SKM-1 treated with dmso at 0.1 percent for 144 hours (cell line): ENCODE measurements around the gene RPGR.

Experiments
- DNase-seq: peaks from one replicate; lab custom pipeline; 2025; ENCODE audit not compliant: unreplicated experiment; lab: John Stamatoyannopoulos, UW

RPGR gene

GRCh38 chrX:38332505-38332904, 5.2 kb upstream of the RPGR start:
- DNase-seq: no peak

DNA sequence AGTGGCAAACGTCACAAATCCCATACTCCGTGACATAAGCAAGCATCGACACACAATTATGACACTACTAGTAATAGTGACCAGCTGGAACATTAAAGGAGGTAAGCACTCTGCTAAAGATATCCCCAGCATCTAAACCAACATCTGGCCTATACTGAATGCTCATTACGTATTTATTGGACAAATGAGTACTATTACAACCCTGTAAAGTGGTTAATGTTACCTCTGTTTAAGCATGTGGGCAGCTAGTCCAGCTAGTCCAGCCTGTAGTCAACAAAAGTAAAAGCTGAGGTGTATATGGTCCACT, 419 bp upstream of the RPGR start:
- no peak for DNase-seq

DNA sequence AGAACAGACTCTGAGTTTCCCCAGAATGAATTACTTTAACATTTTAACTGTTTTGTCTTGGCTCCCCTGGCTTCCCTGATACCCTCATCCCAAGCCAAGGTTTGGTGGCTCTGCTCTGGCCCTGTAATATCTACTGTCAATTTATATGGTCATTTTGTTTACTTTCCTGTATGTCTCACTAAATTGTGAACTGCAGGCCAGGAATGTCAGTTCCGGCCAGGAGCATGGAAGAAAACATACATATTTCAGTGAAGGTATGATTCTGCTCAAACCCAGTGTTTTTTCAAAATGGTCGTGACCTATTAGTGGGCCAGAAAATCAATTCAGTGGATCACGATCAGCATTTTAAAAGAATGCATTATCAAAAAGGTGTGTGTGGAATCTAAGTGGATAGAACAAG, 1.2 kb downstream of the RPGR start:
- no peak for DNase-seq

DNA sequence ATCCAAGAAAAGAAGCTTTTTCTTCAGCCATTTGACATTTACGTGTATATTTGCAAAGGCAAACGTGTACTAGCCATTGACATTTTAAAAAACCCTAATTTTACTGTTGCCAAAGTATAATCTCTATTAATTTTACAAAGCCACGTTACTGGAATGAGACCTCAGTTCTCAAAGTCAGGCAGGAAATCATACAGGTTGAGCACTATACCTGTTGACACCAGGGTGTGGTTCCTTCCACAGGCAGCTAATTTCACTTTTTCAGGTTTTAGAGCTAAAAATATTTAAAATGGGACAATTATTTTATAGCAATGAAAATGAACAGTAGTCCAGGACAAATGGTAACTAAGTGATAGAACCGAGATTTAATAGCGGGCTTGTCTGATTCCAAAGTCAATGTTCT, 6.5 kb downstream of the RPGR start:
- no peak for DNase-seq

DNA sequence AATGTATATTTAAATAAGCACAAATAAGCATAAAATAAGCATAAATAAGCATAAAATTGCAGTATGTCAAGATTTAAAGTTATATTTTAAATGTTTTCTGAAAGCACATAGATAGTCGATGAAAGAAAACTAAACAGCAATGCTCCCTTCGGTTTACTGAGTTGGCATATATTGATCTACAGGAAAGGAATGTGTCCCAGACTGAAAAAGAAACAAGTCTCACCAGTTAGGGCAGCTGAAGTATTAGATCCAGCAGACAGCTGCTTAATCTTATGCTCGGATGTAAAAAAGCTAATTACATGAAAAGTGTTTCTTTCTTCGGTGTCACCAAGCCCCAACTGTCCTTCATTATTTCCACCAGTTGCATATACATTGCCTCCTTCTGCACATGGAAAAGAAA, 8.7 kb downstream of the RPGR start:
- DNase-seq: no peak

- no peak for DNase-seq
Measured at GRCh38 chrX:38318196-38318595, 9.1 kb downstream of the RPGR start.

DNA sequence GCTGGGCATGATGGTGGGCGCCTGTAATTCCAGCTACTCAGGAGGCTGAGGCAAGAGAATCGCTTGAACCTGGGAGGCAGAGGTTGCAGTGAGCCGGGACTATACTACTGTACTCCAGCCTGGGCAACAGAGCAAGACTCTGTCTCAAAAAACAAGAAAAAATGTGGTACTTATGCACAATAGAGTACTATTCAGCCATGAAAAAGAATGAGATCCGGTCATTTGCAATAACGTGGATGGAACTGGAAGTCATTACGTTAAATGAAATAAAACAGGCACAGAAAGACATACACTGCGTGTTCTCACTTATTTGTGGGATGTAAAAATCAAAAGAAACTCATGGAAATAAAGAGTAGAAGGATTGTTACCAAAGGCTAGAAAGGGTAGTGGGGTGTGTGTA, 12.1 kb downstream of the RPGR start:
- no peak for DNase-seq

GRCh38 chrX:38313190-38313589, 14.1 kb downstream of the RPGR start:
- DNase-seq: no peak

DNA sequence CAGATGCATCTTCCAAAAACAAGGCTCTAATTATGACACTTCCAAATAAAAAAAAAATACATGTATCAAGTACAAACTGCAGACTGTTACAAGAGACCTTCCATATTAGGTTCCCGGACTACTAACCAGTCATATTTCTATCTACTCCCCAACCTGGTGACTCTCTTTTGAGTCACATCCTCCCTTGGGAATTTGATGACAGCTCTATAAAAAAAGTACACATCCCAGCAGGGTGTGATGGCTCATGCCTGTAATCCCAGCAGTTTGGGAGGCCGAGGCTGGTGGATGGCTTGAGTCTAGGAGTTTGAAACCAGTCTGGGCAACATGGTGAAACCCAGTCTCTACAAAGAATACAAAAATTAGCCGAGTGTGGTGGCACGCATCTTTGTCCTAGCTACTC, 14.9 kb downstream of the RPGR start:
- DNase-seq: no peak

- no peak for DNase-seq
Measured at GRCh38 chrX:38311743-38312142, 15.6 kb downstream of the RPGR start.

DNA sequence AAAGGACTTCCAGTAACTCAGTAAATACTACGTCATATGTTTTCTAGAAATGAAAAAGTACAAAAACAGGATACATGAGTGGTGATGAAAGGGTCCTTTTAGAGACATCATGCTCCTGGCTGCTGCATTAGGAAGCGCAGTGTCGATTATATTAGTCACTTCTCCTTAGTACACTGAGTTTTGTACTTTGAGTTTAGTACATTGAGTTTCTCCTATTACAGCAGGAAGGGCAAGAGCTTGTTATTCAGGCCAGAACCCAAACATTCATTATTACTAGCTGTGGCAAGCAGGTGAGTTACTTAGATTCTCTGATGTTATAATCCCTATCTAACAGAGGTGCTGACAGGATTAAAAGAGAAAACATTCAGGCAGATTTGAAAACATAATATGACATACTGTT, 21.3 kb downstream of the RPGR start:
- DNase-seq: no peak

DNA sequence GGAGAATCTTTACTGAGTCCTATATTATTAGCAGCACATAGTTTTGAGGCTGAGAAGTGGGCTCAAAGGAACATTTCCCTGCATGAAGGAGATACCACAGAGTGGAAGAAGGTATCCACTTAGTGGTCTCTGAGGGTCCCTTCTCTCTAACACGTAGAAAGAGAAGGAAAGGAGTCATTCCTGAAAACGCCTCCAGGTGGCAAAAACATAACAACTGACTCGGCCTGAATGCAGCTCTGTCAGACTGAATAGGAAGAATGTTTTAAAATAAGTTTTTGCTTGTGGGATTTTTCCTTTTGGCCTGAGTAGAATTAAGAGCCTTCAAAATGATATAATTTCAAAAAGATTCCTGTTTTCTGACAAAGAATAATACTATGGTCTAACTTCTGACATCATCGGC, 23.3 kb downstream of the RPGR start:
- DNase-seq: no peak

DNA sequence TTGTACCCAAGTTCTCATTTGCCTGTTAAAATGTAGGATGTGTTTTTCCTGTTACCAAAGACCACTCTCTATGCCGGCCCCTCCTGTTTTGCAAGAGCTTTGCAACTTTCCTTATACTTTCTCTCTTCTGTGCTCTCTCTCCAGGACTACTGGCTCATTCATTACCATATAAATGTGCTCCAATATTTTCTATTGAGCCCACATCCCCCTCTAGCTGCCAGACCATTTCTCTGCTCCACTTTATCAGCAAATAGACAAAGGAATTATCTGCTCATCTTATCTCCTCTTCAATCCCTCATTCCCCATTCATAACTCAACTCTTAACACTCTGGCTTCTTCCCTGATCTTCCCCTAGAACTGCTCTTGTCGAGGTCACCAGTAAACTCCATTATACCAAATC, 33.6 kb downstream of the RPGR start:
- DNase-seq: no peak

DNA sequence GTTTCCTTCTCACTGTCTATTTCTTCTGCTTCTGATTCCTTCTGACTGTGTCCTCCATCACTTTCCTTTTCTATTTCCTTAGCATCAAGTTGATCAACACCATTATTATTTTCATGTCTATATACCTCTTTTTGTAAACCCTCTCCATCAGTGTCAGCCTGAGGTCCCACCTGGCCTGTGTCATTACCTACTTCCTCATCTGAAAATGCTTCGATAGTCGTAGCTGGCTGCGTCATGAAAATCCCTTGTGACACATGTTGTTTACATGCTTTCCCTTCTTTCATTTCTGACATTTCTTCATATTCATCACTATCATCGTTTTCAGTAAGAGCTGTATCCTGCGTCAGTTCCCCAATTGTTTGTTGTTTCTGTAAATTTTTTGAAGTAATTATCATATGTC, 39.6 kb downstream of the RPGR start:
- DNase-seq: no peak

DNA sequence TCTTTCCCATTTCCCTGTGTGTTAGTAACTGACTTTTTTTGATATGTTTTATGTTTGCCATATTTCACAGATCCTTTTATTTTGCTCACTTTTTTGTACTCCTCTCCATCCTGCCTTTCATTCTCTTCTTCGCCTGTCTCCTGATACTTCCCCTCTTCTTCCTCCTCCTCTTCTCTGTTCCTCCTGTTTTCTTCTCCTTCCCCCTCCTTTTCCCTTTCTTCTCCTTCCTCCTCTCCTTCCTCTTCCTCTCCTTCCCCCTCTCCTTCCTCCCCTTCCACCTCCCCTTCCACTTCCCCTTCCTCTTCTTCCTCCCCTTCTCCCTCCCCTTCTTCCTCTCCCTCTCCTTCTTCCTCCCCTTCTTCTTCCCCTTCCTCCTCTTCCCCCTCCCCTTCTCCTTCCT, 41.7 kb downstream of the RPGR start:
- DNase-seq: no peak

DNA sequence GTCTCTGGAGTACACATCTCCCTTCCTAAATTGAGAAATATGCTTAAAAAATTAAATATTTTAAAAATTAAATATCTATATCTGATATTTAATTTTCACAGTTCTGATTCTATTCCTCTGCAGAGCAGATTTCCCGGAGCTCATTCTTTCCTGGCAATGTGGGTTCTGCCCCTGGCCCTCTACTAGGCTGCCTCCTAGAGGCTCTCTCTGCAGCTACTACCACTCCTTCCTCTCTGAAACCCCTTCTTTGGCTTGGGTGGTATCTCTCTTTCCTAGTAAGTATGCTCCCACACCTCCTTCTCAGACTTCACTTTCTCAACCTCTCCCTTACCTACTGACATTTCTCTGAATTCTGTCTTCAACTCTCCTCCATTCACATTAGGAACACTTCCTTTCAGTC, 45.3 kb downstream of the RPGR start:
- DNase-seq: no peak

GRCh38 chrX:38279188-38279587, 48.1 kb downstream of the RPGR start:
- DNase-seq: no peak

GRCh38 chrX:38278682-38279081, 48.6 kb downstream of the RPGR start:
- no peak for DNase-seq

DNA sequence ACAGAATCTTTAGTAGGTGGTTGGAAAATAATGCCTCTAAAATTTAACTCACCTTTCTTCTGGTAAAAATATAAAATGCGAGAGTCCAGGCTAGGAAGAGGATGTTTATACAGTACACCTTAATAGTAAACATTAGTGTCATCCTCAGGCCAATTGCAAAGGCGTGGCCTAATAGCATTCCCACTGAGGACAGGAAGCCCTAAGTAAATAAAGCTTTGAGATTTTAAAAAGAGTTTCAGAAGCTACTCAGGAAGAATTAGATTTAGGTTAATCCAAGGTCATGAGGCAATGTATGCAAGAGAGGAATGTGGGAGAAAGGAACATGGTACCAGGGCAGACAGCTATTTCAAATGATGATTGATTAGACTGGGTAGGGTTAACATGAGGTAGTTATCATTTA, 49.5 kb downstream of the RPGR start:
- no peak for DNase-seq

DNA sequence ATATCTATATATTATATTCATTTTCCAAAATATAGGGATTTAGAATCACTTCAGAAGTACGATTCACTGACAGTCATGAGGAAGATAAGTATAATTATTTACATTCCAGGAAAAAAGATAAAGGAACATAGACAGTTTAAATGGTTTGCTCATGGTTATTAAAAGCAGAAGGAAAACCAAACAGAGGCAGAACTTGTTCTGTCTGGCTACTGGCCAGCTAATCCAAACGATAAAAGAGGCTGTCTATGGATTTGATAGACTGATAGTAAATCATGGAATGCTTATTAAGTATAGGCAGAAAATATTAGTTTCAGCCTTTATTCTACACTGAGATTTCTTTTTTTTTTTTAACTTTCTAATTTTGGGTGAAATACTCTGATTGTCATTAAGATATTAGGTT, 50.2 kb downstream of the RPGR start:
- DNase-seq: no peak

- no peak for DNase-seq
Measured at GRCh38 chrX:38276089-38276488, 51.2 kb downstream of the RPGR start.

GRCh38 chrX:38275615-38276014, 51.7 kb downstream of the RPGR start:
- DNase-seq: no peak

GRCh38 chrX:38273453-38273852, 53.9 kb downstream of the RPGR start:
- no peak for DNase-seq

GRCh38 chrX:38271154-38271716, 56.1 kb downstream of the RPGR start:
- DNase-seq: no peak
